ENCODE measurements around the gene ARHGAP31. TPM values are rescaled to one million over a fixed set of nuclear protein-coding genes. Genes with fewer than 3 reads are reported as not detected.

ARHGAP31 gene
- total RNA-seq, 1 experiment from 2014 or later, result 7.2 TPM

DNA sequence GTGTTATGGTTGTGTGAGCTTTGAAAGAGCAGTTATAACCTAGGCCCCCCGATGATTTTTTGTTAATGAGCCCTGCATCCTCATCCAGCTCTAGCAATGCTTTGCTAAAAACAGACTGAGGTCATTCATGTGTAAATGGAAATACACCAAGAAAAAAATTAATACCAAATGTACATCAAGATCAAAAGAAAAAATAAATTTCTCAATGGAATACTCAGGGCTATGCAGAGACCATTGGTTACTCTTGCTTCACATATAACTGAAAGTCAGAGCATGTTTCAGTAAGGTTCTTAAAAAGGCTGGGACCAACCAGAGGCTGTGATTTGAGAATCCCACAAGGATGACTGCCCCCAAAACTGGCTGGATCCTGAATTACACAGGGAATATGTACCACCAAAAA lies 48.0 kb downstream of the ARHGAP31 start:
- Mint-ChIP-seq H3K27ac (peak overlapping the region; percentile 17; the same call in 1 of the 2 replicates), H3K27me3 (ENCODE audit: low read depth) (peaks cover 27% of the 10 kb centered on the region), H3K4me1 (peaks cover 29% of the 10 kb centered on the region), H3K4me3 (no peak overlapping the region), H3K36me3 (peaks cover 6% of the 10 kb centered on the region), H3K9me3 (peaks cover 4% of the 10 kb centered on the region)
- ChIA-PET POLR2A (no interaction called here), CTCF (no interaction called here)
- TF ChIP-seq NFE2L1 (CRISPR knock-in tag; IDR thresholded peaks at IDR 0.05) (no peak), ZBTB21 (CRISPR knock-in tag; IDR thresholded peaks at IDR 0.05; ENCODE audit: borderline replicate concordance) (no peak), MYBL2 (CRISPR knock-in tag; IDR thresholded peaks at IDR 0.05) (no peak), TEAD1 (CRISPR knock-in tag; IDR thresholded peaks at IDR 0.05) (no peak), GTF2I (CRISPR knock-in tag; conservative IDR thresholded peaks at IDR 0.05) (no peak), SMAD4 (CRISPR knock-in tag; IDR thresholded peaks at IDR 0.05) (no peak), ETV6 (CRISPR knock-in tag; IDR thresholded peaks at IDR 0.05) (no peak), RELA (CRISPR knock-in tag; IDR thresholded peaks at IDR 0.05; ENCODE audit: borderline replicate concordance) (no peak), FOXP1 (CRISPR knock-in tag; IDR thresholded peaks at IDR 0.05; ENCODE audit: borderline replicate concordance) (no peak), MXD4 (CRISPR knock-in tag; IDR thresholded peaks at IDR 0.05; ENCODE audit: borderline replicate concordance) (no peak)
- TF ChIP-seq, protein P1, sequence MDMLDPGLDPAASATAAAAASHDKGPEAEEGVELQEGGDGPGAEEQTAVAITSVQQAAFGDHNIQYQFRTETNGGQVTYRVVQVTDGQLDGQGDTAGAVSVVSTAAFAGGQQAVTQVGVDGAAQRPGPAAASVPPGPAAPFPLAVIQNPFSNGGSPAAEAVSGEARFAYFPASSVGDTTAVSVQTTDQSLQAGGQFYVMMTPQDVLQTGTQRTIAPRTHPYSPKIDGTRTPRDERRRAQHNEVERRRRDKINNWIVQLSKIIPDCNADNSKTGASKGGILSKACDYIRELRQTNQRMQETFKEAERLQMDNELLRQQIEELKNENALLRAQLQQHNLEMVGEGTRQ (CRISPR knock-in tag; IDR thresholded peaks at IDR 0.05), result no peak
- TF ChIP-seq, protein P2, sequence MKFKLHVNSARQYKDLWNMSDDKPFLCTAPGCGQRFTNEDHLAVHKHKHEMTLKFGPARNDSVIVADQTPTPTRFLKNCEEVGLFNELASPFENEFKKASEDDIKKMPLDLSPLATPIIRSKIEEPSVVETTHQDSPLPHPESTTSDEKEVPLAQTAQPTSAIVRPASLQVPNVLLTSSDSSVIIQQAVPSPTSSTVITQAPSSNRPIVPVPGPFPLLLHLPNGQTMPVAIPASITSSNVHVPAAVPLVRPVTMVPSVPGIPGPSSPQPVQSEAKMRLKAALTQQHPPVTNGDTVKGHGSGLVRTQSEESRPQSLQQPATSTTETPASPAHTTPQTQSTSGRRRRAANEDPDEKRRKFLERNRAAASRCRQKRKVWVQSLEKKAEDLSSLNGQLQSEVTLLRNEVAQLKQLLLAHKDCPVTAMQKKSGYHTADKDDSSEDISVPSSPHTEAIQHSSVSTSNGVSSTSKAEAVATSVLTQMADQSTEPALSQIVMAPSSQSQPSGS (CRISPR knock-in tag; IDR thresholded peaks at IDR 0.05; ENCODE audit: borderline replicate concordance, low read depth), result no peak
- TF ChIP-seq, protein P3, sequence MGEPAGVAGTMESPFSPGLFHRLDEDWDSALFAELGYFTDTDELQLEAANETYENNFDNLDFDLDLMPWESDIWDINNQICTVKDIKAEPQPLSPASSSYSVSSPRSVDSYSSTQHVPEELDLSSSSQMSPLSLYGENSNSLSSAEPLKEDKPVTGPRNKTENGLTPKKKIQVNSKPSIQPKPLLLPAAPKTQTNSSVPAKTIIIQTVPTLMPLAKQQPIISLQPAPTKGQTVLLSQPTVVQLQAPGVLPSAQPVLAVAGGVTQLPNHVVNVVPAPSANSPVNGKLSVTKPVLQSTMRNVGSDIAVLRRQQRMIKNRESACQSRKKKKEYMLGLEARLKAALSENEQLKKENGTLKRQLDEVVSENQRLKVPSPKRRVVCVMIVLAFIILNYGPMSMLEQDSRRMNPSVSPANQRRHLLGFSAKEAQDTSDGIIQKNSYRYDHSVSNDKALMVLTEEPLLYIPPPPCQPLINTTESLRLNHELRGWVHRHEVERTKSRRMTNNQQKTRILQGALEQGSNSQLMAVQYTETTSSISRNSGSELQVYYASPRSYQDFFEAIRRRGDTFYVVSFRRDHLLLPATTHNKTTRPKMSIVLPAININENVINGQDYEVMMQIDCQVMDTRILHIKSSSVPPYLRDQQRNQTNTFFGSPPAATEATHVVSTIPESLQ (CRISPR knock-in tag; IDR thresholded peaks at IDR 0.05), result no peak
- TF ChIP-seq, protein P4, sequence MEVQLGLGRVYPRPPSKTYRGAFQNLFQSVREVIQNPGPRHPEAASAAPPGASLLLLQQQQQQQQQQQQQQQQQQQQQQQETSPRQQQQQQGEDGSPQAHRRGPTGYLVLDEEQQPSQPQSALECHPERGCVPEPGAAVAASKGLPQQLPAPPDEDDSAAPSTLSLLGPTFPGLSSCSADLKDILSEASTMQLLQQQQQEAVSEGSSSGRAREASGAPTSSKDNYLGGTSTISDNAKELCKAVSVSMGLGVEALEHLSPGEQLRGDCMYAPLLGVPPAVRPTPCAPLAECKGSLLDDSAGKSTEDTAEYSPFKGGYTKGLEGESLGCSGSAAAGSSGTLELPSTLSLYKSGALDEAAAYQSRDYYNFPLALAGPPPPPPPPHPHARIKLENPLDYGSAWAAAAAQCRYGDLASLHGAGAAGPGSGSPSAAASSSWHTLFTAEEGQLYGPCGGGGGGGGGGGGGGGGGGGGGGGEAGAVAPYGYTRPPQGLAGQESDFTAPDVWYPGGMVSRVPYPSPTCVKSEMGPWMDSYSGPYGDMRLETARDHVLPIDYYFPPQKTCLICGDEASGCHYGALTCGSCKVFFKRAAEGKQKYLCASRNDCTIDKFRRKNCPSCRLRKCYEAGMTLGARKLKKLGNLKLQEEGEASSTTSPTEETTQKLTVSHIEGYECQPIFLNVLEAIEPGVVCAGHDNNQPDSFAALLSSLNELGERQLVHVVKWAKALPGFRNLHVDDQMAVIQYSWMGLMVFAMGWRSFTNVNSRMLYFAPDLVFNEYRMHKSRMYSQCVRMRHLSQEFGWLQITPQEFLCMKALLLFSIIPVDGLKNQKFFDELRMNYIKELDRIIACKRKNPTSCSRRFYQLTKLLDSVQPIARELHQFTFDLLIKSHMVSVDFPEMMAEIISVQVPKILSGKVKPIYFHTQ (CRISPR knock-in tag; IDR thresholded peaks at IDR 0.05), result no peak
- TF ChIP-seq, protein P5, sequence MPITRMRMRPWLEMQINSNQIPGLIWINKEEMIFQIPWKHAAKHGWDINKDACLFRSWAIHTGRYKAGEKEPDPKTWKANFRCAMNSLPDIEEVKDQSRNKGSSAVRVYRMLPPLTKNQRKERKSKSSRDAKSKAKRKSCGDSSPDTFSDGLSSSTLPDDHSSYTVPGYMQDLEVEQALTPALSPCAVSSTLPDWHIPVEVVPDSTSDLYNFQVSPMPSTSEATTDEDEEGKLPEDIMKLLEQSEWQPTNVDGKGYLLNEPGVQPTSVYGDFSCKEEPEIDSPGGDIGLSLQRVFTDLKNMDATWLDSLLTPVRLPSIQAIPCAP (CRISPR knock-in tag; IDR thresholded peaks at IDR 0.05), result no peak
- TF ChIP-seq, protein P6, sequence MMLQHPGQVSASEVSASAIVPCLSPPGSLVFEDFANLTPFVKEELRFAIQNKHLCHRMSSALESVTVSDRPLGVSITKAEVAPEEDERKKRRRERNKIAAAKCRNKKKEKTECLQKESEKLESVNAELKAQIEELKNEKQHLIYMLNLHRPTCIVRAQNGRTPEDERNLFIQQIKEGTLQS (CRISPR knock-in tag; conservative IDR thresholded peaks at IDR 0.05), result no peak
- DNase-seq (ENCODE audit: low spot score) (no peak), ATAC-seq (no peak)

DNA sequence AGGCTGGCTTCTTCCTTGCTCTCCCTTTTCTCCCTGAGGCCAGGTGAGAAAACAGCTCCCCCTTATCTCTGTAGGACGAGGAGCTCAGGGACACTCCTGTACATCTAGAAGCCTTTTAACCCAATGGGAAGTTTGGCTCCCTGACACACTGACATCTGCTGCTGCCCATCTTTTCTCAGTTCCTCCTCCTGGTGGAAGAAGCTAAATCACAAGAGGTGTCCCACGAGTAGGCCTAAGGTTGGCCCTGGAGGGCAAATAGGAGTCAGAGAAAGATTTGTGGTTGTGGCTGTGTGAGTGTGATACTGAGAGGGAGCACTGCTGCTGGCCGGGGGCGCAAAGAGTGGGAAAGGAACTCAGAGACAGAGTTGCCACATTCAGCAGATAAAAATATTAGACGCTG lies 49.5 kb downstream of the ARHGAP31 start:
- ChIA-PET CTCF (no interaction called here), POLR2A (no interaction called here)
- DNase-seq (ENCODE audit: low spot score) (no peak), ATAC-seq (peak; percentile 44)
- no peak overlapping the region for H3K4me3 Mint-ChIP-seq
- H3K36me3 Mint-ChIP-seq, result peaks cover 6% of the 10 kb centered on the region
- peaks cover 4% of the 10 kb centered on the region; the same call in 1 of the 2 replicates for H3K9me3 Mint-ChIP-seq
- peaks cover 41% of the 10 kb centered on the region for H3K4me1 Mint-ChIP-seq
- H3K27me3 Mint-ChIP-seq (ENCODE audit: low read depth), result peaks cover 34% of the 10 kb centered on the region
- no peak overlapping the region for H3K27ac Mint-ChIP-seq
- TF ChIP-seq PRRX2 (CRISPR knock-in tag; IDR thresholded peaks at IDR 0.05) (no peak), ZNF121 (CRISPR knock-in tag; IDR thresholded peaks at IDR 0.05) (no peak), CREM (CRISPR knock-in tag; IDR thresholded peaks at IDR 0.05) (no peak), SMAD3 (CRISPR knock-in tag; IDR thresholded peaks at IDR 0.05; ENCODE audit: borderline replicate concordance) (no peak)
- TF ChIP-seq, protein P7, sequence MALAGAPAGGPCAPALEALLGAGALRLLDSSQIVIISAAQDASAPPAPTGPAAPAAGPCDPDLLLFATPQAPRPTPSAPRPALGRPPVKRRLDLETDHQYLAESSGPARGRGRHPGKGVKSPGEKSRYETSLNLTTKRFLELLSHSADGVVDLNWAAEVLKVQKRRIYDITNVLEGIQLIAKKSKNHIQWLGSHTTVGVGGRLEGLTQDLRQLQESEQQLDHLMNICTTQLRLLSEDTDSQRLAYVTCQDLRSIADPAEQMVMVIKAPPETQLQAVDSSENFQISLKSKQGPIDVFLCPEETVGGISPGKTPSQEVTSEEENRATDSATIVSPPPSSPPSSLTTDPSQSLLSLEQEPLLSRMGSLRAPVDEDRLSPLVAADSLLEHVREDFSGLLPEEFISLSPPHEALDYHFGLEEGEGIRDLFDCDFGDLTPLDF (CRISPR knock-in tag; IDR thresholded peaks at IDR 0.05), result no peak
- TF ChIP-seq, protein P5 (CRISPR knock-in tag; IDR thresholded peaks at IDR 0.05), result no peak
- TF ChIP-seq, protein P8, sequence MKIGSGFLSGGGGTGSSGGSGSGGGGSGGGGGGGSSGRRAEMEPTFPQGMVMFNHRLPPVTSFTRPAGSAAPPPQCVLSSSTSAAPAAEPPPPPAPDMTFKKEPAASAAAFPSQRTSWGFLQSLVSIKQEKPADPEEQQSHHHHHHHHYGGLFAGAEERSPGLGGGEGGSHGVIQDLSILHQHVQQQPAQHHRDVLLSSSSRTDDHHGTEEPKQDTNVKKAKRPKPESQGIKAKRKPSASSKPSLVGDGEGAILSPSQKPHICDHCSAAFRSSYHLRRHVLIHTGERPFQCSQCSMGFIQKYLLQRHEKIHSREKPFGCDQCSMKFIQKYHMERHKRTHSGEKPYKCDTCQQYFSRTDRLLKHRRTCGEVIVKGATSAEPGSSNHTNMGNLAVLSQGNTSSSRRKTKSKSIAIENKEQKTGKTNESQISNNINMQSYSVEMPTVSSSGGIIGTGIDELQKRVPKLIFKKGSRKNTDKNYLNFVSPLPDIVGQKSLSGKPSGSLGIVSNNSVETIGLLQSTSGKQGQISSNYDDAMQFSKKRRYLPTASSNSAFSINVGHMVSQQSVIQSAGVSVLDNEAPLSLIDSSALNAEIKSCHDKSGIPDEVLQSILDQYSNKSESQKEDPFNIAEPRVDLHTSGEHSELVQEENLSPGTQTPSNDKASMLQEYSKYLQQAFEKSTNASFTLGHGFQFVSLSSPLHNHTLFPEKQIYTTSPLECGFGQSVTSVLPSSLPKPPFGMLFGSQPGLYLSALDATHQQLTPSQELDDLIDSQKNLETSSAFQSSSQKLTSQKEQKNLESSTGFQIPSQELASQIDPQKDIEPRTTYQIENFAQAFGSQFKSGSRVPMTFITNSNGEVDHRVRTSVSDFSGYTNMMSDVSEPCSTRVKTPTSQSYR (CRISPR knock-in tag; IDR thresholded peaks at IDR 0.05), result no peak

Data from WTC11 (cell line).